Activated CD4-positive, alpha-beta T cell treated with anti-CD3 and anti-CD28 coated beads, Interleukin-2, amount 10 ng/mL, durations not matched to agents 7 days and 5 days (primary cell): ENCODE results near the gene SMIM17. TPM values are rescaled to one million over a fixed set of nuclear protein-coding genes. Genes with fewer than 3 reads are reported as not detected.

ENCODE experiments used
- CTCF ChIA-PET: fragments of 350-600 bp; sonication (Branson Sonifier 250); formaldehyde crosslinking; loops from one replicate; lab custom pipeline; 2021; ENCODE audit warnings: antibody characterized with exemption; lab: Charles Lee
- POLR2A ChIA-PET: fragments of 350-600 bp; sonication (Branson Sonifier 250); formaldehyde crosslinking; loops from one replicate; lab custom pipeline; 2021; ENCODE audit warnings: antibody characterized with exemption; lab: Charles Lee
- DNase-seq: peaks from one replicate; pipeline ENCODE4 v3.0.0-alpha.2; 2020
- H3K27ac Mint-ChIP-seq: one replicate; pipeline ENCODE4 v1.8.0; 2021; ENCODE audit warnings: mild to moderate bottlenecking, moderate library complexity, mixed read lengths
- H3K27me3 Mint-ChIP-seq: one replicate; pipeline ENCODE4 v1.8.0; 2021; ENCODE audit warnings: mixed read lengths
- H3K36me3 Mint-ChIP-seq: one replicate; pipeline ENCODE4 v1.8.0; 2021; ENCODE audit warnings: low read depth, mixed read lengths
- H3K4me1 Mint-ChIP-seq: one replicate; pipeline ENCODE4 v1.8.0; 2021; ENCODE audit warnings: mixed read lengths
- H3K4me3 Mint-ChIP-seq: one replicate; pipeline ENCODE4 v1.8.0; 2021; ENCODE audit warnings: mild to moderate bottlenecking, moderate library complexity, mixed read lengths
- H3K9me3 Mint-ChIP-seq: one replicate; pipeline ENCODE4 v1.8.0; 2021; ENCODE audit warnings: mixed read lengths
- total RNA-seq, 2 experiments: library from RNA; stranded (reverse); gene quantifications; one replicate each; pipeline ENCODE4 v1.2.3, GENCODE V29; 2021

SMIM17 gene
- total RNA-seq, 2 experiments from 2014 or later: 0.20 to 0.25 TPM

GRCh38 chr19:56699552-56699951 lies 56.6 kb downstream of the SMIM17 start:
- Mint-ChIP-seq H3K4me1 (no peaks in the 10 kb centered on the region), H3K36me3 (no peaks in the 10 kb centered on the region), H3K9me3 (peaks cover 30% of the 10 kb centered on the region), H3K4me3 (no peak overlapping the region), H3K27ac (no peak overlapping the region), H3K27me3 (no peaks in the 10 kb centered on the region)
- ChIA-PET CTCF (no interaction called here), POLR2A (no interaction called here)
- no peak for DNase-seq

- H3K4me3 Mint-ChIP-seq: no peak overlapping the region
- no peak overlapping the region for H3K27ac Mint-ChIP-seq
- POLR2A ChIA-PET: no interaction called here
- no peaks in the 10 kb centered on the region for H3K36me3 Mint-ChIP-seq
- DNase-seq: no peak
- CTCF ChIA-PET: no interaction called here
- H3K4me1 Mint-ChIP-seq: no peaks in the 10 kb centered on the region
- H3K27me3 Mint-ChIP-seq: no peaks in the 10 kb centered on the region
- H3K9me3 Mint-ChIP-seq: peaks cover 38% of the 10 kb centered on the region
These were observed 58.9 kb downstream of the SMIM17 start for GRCh38 chr19:56701895-56702294.

DNA sequence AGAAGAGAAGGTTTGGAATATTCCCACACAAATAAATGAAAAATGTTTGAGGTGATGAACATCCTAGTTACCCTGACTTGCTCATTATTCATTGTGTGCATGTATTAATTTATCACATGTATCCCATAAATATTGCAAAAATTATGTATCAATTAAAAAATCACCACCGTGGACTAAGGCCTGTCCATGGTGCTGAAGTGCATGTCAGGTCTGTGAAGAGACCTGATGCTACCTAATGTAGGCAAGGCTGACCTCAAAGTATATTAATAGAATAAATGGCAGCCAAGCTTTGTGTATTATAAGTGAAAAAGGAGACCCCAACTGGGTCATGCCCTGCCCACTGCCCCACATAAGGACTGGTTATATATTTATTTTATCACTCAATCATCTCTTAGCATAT lies 63.0 kb downstream of the SMIM17 start:
- H3K27ac Mint-ChIP-seq: no peak overlapping the region
- peaks cover 40% of the 10 kb centered on the region for H3K9me3 Mint-ChIP-seq
- POLR2A ChIA-PET: no interaction called here
- no peaks in the 10 kb centered on the region for H3K36me3 Mint-ChIP-seq
- no peak for DNase-seq
- CTCF ChIA-PET: no interaction called here
- H3K4me3 Mint-ChIP-seq: no peak overlapping the region
- no peaks in the 10 kb centered on the region for H3K4me1 Mint-ChIP-seq
- no peaks in the 10 kb centered on the region for H3K27me3 Mint-ChIP-seq

Other genes starting within 250 kb of the SMIM17 start
- gene ZNF582, start 249.6 kb upstream of the SMIM17 start, total RNA-seq: 1 to 10 TPM; 2.9 to 3.7 TPM
- gene ZNF583, start 238.8 kb upstream of the SMIM17 start, total RNA-seq: 1 to 10 TPM; 5.8 TPM
- gene ZNF667, start 165.8 kb upstream of the SMIM17 start, total RNA-seq: 1 to 10 TPM in 1 of 2 experiments, under 1 TPM in 1; 1.00 to 1.0 TPM
- gene ZNF471, start 135.3 kb upstream of the SMIM17 start, total RNA-seq: 1 to 10 TPM; 1.1 to 1.5 TPM
- gene ZFP28, start 104.2 kb upstream of the SMIM17 start, total RNA-seq: 1 to 10 TPM; 4.7 to 5.6 TPM
- gene ZNF470, start 75.7 kb upstream of the SMIM17 start, total RNA-seq: 1 to 10 TPM; 4.4 to 6.3 TPM
- 1 to 10 TPM; 6.4 TPM for gene ZNF71, start 47.9 kb upstream of the SMIM17 start, total RNA-seq
- 1 to 10 TPM; 1.4 to 1.7 TPM for gene ZNF835, start 28.6 kb downstream of the SMIM17 start, total RNA-seq
- gene PEG3, start 197.6 kb downstream of the SMIM17 start, total RNA-seq: not detected
- not detected for gene ZIM2, start 197.6 kb downstream of the SMIM17 start, total RNA-seq